ENCODE results near the gene FBP1.

Gene FBP1

GRCh38 chr9:94639061-94639998 is at the start of gene FBP1:
Gene FBP1, minus strand, starts transcription at chr9:94639518. Its CDS starts 208 bp downstream, at chr9:94639310.
- DNase-seq = peak in 1 of 2 donors; percentile 13

DNA sequence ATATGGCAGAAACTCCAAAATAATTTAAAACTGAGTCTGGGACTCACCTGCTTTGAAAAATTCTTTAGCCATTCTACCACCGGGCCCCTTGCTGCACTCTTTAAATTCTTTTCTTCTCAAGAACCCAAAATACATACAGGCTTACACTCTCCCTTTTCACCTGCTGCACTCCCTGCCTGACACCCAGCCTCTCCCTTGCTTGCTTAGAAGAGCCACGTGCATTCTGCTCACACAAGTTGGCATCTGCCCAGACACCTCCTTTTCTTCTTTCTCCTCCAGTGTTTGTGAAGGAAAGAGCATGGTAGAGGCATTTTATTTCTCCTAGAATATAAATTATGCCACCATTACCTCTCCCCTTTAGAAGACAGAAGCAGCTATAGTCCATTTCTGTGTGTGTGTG is 48.1 kb upstream of the FBP1 start:
- DNase-seq = no peak

GRCh38 chr9:94685359-94685758 is 46.0 kb upstream of the FBP1 start:
- no peak for DNase-seq

- DNase-seq = peak; percentile 82 to 83
These were observed 42.2 kb upstream of the FBP1 start for GRCh38 chr9:94681508-94681907.

DNA sequence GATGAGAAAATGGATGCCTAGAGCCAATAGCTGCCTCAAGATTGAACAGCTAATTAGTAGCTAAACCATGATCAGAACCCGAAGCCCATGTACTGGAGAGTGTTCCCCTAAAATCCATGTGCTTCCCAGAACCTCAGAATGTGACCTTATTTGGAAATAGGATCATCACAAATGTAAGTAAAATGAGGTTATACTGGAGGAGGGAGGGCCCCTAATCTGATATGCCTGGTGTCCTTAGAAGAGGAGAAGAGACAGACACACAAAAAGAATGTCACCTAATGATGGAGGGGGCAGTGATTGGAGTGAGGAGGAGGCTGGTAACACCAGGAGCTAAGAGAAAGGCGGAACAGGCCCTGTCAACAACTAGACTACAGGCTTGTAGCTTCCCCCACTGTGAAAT is 41.3 kb upstream of the FBP1 start:
- DNase-seq = no peak

- DNase-seq = no peak
These were observed 40.7 kb upstream of the FBP1 start for GRCh38 chr9:94680020-94680419.

DNA sequence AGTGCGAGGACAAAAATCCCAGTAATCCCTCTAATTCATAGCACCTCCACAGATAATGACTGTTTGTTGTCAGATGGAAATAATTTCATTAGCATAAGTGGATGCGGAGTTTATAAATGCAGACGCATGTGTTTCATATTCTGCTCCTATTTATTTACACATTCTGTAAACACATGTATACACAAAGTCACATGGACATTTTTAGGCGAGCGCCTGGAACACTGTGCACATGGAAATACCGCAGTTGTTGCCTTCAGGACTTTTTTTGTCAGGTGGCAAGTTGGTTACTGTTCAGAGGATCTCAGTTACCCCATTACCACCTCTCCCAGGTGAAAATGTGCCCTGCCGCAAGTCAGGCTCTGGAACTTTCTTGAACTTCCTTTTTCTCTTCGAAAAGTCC is 40.3 kb upstream of the FBP1 start:
- DNase-seq = no peak

- DNase-seq = no peak
These were observed 38.6 kb upstream of the FBP1 start for GRCh38 chr9:94677929-94678328.

GRCh38 chr9:94676446-94677131 is 37.3 kb upstream of the FBP1 start:
- no peak for DNase-seq

DNA sequence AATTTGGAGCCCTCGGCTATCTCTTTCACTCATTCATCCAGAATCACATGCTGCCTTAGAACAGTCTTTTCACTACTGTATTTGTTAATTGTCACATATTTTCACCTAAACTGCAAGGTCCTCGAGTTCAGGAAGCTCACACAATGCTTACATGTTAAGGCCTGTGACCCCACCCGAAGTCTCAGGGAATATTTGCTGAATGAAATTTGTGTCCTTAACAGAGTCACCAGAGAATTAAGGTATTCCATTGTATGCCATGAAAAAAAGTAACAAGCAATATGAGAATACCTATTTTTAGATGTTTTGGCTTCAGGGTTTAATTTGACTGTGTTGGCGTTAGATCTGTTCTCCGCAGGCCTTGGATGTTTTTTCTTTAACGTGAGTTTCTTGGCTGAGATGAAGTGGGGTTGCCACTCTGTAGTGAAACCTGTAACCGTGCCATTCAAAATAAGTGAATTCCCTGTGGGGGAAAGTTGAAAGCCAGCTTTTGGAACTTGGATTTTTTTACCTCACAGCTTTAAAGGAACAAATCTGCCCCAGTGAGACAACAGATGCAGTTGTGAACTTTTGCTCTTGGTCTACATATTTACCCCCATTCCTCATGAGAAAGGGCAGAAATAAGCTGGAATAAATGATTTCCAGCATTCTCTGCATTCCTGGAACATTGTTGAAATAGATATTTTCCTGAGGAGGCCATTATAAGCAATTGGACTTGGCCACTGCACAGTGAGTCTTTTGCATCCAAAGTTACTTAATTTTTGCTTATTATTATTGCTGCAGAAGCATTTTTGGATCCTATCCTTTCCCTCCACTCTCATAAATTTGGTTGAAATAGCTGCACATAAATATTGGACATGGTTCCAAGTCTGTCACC is 35.9 kb upstream of the FBP1 start:
- DNase-seq = no peak

- no peak for DNase-seq
These were observed 33.6 kb upstream of the FBP1 start for GRCh38 chr9:94672811-94673487.

DNA sequence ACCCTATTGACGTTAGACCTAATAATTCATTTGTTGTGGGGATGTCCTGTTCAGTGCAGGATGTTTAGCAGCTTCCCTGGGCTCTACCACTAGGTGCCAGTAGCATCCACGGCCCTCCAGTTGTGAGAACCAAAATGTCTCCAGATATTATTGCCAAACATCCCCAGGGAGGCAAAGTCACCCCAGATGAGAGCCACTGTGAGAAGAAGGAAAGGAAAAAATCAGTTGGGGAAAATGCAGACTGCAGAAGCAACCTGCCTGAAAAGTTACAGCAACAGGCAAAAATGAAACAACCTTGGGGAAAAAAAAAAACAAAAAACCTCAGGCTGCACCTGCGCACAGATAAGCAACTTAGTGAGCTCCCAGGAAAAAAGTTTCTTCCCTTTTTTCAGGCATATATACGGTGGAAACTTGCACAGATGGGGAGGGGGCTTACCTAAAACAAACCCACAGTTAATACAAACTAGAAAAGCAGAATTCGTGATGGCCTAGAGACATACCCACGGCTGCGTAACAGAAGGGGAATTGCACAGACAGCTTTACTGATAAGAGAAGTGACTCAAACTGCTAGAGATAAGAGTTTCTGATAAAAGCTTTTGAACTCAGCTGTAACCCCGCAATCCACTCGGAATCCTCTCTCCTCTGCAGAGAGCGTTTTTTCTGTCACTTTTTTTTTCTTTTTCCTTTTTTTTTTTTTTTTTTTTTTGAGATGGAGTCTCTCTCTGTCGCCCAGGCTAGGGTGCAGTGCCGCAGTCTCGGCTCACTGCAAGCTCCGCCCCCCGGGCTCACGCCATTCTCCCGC is 29.8 kb upstream of the FBP1 start:
- peak; percentile 44 to 49 for DNase-seq

- no peak for DNase-seq
These were observed 29.2 kb upstream of the FBP1 start for GRCh38 chr9:94668418-94668927.

- DNase-seq = no peak
These were observed 27.2 kb upstream of the FBP1 start for GRCh38 chr9:94666364-94667099.

DNA sequence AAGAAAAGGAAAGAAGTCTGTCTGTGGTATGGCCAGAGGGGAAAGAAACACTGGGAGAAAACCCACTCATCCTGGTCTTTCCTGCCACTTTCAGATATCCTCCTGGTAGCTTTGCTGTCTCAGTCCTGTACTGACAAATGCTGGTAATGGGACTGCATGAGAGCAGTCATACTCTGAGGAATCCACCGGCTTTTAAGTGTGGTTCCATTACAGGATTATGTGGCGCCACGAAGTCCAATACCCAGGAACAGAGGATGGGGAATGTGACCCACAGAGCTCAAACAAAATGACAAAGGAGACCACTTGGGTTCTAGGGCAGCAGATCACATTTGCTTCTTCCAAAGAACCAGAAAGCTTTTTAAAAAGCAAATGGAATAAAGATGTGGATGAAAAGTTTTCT is 26.3 kb upstream of the FBP1 start:
- no peak for DNase-seq

GRCh38 chr9:94664801-94665200 is 25.5 kb upstream of the FBP1 start:
- no peak for DNase-seq

- DNase-seq = no peak
These were observed 24.3 kb upstream of the FBP1 start for GRCh38 chr9:94663640-94664039.

- no peak for DNase-seq
These were observed 23.8 kb upstream of the FBP1 start for GRCh38 chr9:94663140-94663539.

DNA sequence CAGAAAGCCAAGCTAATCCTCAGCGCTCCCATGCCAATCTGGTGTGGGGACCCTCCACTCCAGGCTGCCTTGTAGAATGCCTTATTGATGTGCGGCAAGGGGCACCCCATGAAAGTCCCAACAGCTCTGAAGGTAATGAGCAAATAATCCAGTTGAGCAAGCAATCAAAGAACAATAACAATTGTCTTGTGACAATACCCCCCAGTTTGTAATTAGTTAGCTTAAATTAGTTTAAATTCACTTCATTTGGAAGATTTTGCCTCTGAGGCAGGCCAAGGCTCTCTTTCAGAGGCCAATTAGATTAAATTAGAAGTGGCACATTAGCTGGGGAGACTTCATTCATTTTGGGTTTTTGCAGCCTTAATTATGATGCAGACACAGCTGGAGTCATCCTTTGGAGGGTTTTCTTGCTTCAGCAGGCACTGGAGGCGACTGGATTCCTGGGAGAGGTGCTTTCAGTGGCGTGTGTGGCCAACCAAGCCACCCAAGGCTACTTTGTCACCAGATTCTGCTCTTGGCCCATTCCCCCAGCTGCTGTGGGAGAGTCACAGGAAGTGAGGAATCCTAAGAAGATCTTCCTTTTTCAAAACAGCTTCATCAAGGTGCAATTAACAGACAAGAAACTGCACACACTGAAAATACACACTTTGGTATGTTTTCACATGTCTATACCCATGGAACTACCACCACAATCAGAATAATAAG is 17.9 kb upstream of the FBP1 start:
- no peak for DNase-seq

- peak; percentile 12 to 22 for DNase-seq
These were observed 16.9 kb upstream of the FBP1 start for GRCh38 chr9:94656200-94656599.
